GM21526 (cell line): ENCODE data around the gene IDE.

Experiments
- ATAC-seq: cut with Tn5 transposase; IDR thresholded peaks from one replicate; pipeline ENCODE4 v1.9.1; 2021; ENCODE audit warnings: moderate library complexity; ENCODE audit not compliant: unreplicated experiment, low FRiP score

The IDE gene

GRCh38 chr10:92569071-92569470, 4.8 kb downstream of the IDE start:
- no peak for ATAC-seq

- peak; percentile 56 for ATAC-seq
Measured at GRCh38 chr10:92567952-92568600, 5.8 kb downstream of the IDE start.

GRCh38 chr10:92562424-92562823, 11.5 kb downstream of the IDE start:
- no peak for ATAC-seq

- ATAC-seq: no peak
Measured at GRCh38 chr10:92559046-92559445, 14.8 kb downstream of the IDE start.

GRCh38 chr10:92553959-92554358, 19.9 kb downstream of the IDE start:
- ATAC-seq: no peak

GRCh38 chr10:92552310-92552709, 21.6 kb downstream of the IDE start:
- ATAC-seq: no peak

- ATAC-seq: no peak
Measured at GRCh38 chr10:92550924-92551323, 23.0 kb downstream of the IDE start.

- no peak for ATAC-seq
Measured at GRCh38 chr10:92547676-92548075, 26.2 kb downstream of the IDE start.

GRCh38 chr10:92545556-92545955, 28.3 kb downstream of the IDE start:
- ATAC-seq: no peak

- no peak for ATAC-seq
Measured at GRCh38 chr10:92544296-92544695, 29.6 kb downstream of the IDE start.

GRCh38 chr10:92542458-92542857, 31.4 kb downstream of the IDE start:
- ATAC-seq: no peak

GRCh38 chr10:92541583-92541982, 32.3 kb downstream of the IDE start:
- no peak for ATAC-seq

GRCh38 chr10:92538231-92538958, 35.5 kb downstream of the IDE start:
- ATAC-seq: no peak

- ATAC-seq: no peak
Measured at GRCh38 chr10:92530891-92531535, 42.9 kb downstream of the IDE start.

GRCh38 chr10:92530421-92530820, 43.5 kb downstream of the IDE start:
- no peak for ATAC-seq

GRCh38 chr10:92527716-92528115, 46.2 kb downstream of the IDE start:
- no peak for ATAC-seq

- no peak for ATAC-seq
Measured at GRCh38 chr10:92523639-92524038, 50.3 kb downstream of the IDE start.

GRCh38 chr10:92517034-92517655, 56.7 kb downstream of the IDE start:
- ATAC-seq: no peak

- no peak for ATAC-seq
Measured at GRCh38 chr10:92508866-92509265, 65.0 kb downstream of the IDE start.

- no peak for ATAC-seq
Measured at GRCh38 chr10:92506336-92506735, 67.6 kb downstream of the IDE start.

GRCh38 chr10:92505044-92505443, 68.8 kb downstream of the IDE start:
- ATAC-seq: no peak
